ENCODE results near the gene EFCAB6. TPM values are rescaled to one million over a fixed set of nuclear protein-coding genes. Genes with fewer than 3 reads are reported as not detected.

EFCAB6 gene
- total RNA-seq, 1 donor from 2014 or later, result 7.0 TPM

DNA sequence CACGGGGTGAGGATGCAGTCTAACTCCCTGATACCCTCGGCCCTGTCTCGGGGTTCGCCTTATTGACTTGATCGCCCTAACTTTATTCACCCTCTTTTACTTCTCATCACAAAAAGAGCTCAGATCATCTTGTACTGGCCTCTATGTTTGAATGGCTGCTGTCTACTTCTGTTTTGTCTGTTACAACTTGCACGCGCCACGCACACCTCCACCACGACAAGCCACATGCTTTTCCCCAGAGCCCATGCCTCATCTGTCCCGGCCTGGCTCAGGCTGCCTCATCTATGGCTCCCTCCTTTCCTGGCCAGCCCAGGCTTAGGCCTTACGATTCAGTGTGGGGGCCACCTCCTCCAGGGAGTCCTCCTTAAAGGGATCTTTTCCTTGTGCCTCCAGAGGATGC lies 180.9 kb downstream of the EFCAB6 start:
- H3K9me3 Mint-ChIP-seq (ENCODE audit: low read depth), result no peaks in the 10 kb centered on the region
- no peak for DNase-seq (ENCODE audit: low spot score, unreplicated experiment)
- no peak overlapping the region for H3K27ac Mint-ChIP-seq
- no peaks in the 10 kb centered on the region for H3K36me3 Mint-ChIP-seq (ENCODE audit: insufficient read depth)
- H3K4me3 Mint-ChIP-seq (ENCODE audit: low read depth), result no peak overlapping the region
- H3K4me1 Mint-ChIP-seq (ENCODE audit: low read depth), result no peaks in the 10 kb centered on the region
- TF ChIP-seq, protein P1, sequence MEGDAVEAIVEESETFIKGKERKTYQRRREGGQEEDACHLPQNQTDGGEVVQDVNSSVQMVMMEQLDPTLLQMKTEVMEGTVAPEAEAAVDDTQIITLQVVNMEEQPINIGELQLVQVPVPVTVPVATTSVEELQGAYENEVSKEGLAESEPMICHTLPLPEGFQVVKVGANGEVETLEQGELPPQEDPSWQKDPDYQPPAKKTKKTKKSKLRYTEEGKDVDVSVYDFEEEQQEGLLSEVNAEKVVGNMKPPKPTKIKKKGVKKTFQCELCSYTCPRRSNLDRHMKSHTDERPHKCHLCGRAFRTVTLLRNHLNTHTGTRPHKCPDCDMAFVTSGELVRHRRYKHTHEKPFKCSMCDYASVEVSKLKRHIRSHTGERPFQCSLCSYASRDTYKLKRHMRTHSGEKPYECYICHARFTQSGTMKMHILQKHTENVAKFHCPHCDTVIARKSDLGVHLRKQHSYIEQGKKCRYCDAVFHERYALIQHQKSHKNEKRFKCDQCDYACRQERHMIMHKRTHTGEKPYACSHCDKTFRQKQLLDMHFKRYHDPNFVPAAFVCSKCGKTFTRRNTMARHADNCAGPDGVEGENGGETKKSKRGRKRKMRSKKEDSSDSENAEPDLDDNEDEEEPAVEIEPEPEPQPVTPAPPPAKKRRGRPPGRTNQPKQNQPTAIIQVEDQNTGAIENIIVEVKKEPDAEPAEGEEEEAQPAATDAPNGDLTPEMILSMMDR (IDR thresholded peaks at IDR 0.05; ENCODE audit: unreplicated experiment), result no peak
- no peaks in the 10 kb centered on the region for H3K27me3 Mint-ChIP-seq

GRCh38 chr22:43630451-43630850 lies 181.7 kb downstream of the EFCAB6 start:
- no peaks in the 10 kb centered on the region for H3K9me3 Mint-ChIP-seq (ENCODE audit: low read depth)
- no peak for DNase-seq (ENCODE audit: low spot score, unreplicated experiment)
- TF ChIP-seq, protein P1 (IDR thresholded peaks at IDR 0.05; ENCODE audit: unreplicated experiment), result no peak
- H3K36me3 Mint-ChIP-seq (ENCODE audit: insufficient read depth), result no peaks in the 10 kb centered on the region
- H3K4me3 Mint-ChIP-seq (ENCODE audit: low read depth), result no peak overlapping the region
- no peaks in the 10 kb centered on the region for H3K4me1 Mint-ChIP-seq (ENCODE audit: low read depth)
- no peaks in the 10 kb centered on the region for H3K27me3 Mint-ChIP-seq
- H3K27ac Mint-ChIP-seq, result no peak overlapping the region

GRCh38 chr22:43628250-43628649 lies 183.9 kb downstream of the EFCAB6 start:
- Mint-ChIP-seq H3K4me1 (ENCODE audit: low read depth) (no peaks in the 10 kb centered on the region), H3K4me3 (ENCODE audit: low read depth) (no peak overlapping the region), H3K9me3 (ENCODE audit: low read depth) (no peaks in the 10 kb centered on the region), H3K27me3 (no peaks in the 10 kb centered on the region), H3K27ac (peak overlapping the region; percentile 77), H3K36me3 (ENCODE audit: insufficient read depth) (no peaks in the 10 kb centered on the region)
- no peak for DNase-seq (ENCODE audit: low spot score, unreplicated experiment)
- TF ChIP-seq, protein P1 (IDR thresholded peaks at IDR 0.05; ENCODE audit: unreplicated experiment), result no peak

DNA sequence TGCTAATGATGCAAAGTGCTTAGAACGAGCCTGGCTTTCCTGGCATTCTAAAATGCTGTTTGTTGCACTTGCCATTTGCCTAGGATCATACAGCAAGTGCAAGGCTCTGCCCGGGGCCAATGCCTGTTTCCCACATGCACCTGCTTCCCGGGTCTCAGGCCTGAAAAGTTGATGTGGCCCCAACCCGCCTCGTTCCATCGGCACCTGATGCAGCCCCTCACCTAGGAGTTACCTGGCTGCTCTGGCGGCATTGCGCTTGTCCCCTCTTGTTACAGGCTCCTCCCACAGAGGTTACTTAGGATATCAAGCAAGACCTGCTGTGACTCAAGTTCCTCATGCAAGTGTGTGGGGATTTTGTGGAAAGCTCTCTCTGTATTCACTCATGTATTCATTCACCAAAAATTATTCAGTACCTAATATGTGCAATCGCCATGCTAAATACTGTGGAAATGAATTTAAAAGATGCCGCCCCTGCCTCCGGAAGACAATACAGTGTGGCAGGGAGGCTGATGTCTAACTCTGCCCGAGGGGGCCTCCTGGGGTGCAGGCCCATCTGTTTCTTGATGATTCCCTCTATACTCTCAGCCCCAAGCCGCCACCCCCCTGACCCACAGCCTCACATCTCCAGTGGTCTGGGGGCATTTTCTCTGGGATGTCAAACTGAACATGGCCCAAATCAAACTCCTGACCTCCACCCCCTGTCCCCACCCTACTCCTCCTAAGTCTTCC lies 184.5 kb downstream of the EFCAB6 start:
- H3K36me3 Mint-ChIP-seq (ENCODE audit: insufficient read depth), result peaks cover 1% of the 10 kb centered on the region
- no peak for DNase-seq (ENCODE audit: low spot score, unreplicated experiment)
- H3K4me1 Mint-ChIP-seq (ENCODE audit: low read depth), result no peaks in the 10 kb centered on the region
- no peaks in the 10 kb centered on the region for H3K9me3 Mint-ChIP-seq (ENCODE audit: low read depth)
- no peak overlapping the region for H3K4me3 Mint-ChIP-seq (ENCODE audit: low read depth)
- H3K27me3 Mint-ChIP-seq, result no peaks in the 10 kb centered on the region
- TF ChIP-seq, protein P1 (IDR thresholded peaks at IDR 0.05; ENCODE audit: unreplicated experiment), result no peak
- H3K27ac Mint-ChIP-seq, result no peak overlapping the region

- TF ChIP-seq, protein P1 (IDR thresholded peaks at IDR 0.05; ENCODE audit: unreplicated experiment), result no peak
- H3K36me3 Mint-ChIP-seq (ENCODE audit: insufficient read depth), result peaks cover 3% of the 10 kb centered on the region
Measured at GRCh38 chr22:43625242-43625641, 186.9 kb downstream of the EFCAB6 start.

More at GRCh38 chr22:43625242-43625641, 186.9 kb downstream of the EFCAB6 start:
- Mint-ChIP-seq H3K27me3 (no peaks in the 10 kb centered on the region), H3K9me3 (ENCODE audit: low read depth) (peaks cover 5% of the 10 kb centered on the region), H3K4me1 (ENCODE audit: low read depth) (no peaks in the 10 kb centered on the region), H3K4me3 (ENCODE audit: low read depth) (no peak overlapping the region), H3K27ac (no peak overlapping the region)
- no peak for DNase-seq (ENCODE audit: low spot score, unreplicated experiment)
